ENCODE results near the gene CCR3. TPM values are rescaled to one million over a fixed set of nuclear protein-coding genes. Genes with fewer than 3 reads are reported as not detected.
A peak's percentile ranks its signal among the peaks of the same experiment; 100 is the strongest.

Gene CCR3
- total RNA-seq, 4 donors from 2014 or later: not detected

GRCh38 chr3:46212101-46212500 is 30.2 kb upstream of the CCR3 start:
- no peak for DNase-seq (ENCODE audit: low spot score in 2 of 2)
- Histone ChIP-seq H3K36me3 (no peaks in the 10 kb centered on the region), H3K4me3 (no peak overlapping the region), H3K9me3 (no peaks in the 10 kb centered on the region), H3K4me1 (peaks cover 0 to 18% (median 3%) of the 10 kb centered on the region in 4 donors), H3K27ac (no peak overlapping the region), H3K27me3 (no peaks in the 10 kb centered on the region)
- WGBS, 2 donors: 63 to 78% methylated on average over 6 of the region's 6 CpGs
- TF ChIP-seq POLR2A (IDR thresholded peaks at IDR 0.05): no peak
- no peak for TF ChIP-seq CTCF (IDR thresholded peaks at IDR 0.05)
- no peak for TF ChIP-seq EP300 (IDR thresholded peaks at IDR 0.05)

- Histone ChIP-seq H3K4me3 (no peak overlapping the region), H3K27ac (no peak overlapping the region), H3K36me3 (no peaks in the 10 kb centered on the region), H3K9me3 (no peaks in the 10 kb centered on the region), H3K27me3 (no peaks in the 10 kb centered on the region), H3K4me1 (peaks cover 0 to 14% (median 3%) of the 10 kb centered on the region in 4 donors)
- peak in 1 of 2 donors; percentile 14 for TF ChIP-seq EP300 (IDR thresholded peaks at IDR 0.05)
- TF ChIP-seq CTCF (IDR thresholded peaks at IDR 0.05): no peak
- no peak for TF ChIP-seq POLR2A (IDR thresholded peaks at IDR 0.05)
- 62 to 69% methylated on average over 4 of the region's 4 CpGs for WGBS, 2 donors
- no peak for DNase-seq (ENCODE audit: low spot score in 2 of 2)
Measured at GRCh38 chr3:46213201-46213600, 29.1 kb upstream of the CCR3 start.

- DNase-seq (ENCODE audit: low spot score in 2 of 2): no peak
- Histone ChIP-seq H3K27me3 (no peaks in the 10 kb centered on the region), H3K4me1 (peaks cover 0 to 5% (median 0%) of the 10 kb centered on the region in 4 donors), H3K36me3 (no peaks in the 10 kb centered on the region), H3K9me3 (peaks cover 0 to 5% (median 0%) of the 10 kb centered on the region in 4 donors), H3K4me3 (no peak overlapping the region), H3K27ac (no peak overlapping the region)
- TF ChIP-seq CTCF (IDR thresholded peaks at IDR 0.05) (no peak), EP300 (IDR thresholded peaks at IDR 0.05) (no peak), POLR2A (IDR thresholded peaks at IDR 0.05) (no peak)
- 63 to 75% methylated on average over 1 of the region's 1 CpG for WGBS, 2 donors
Measured at GRCh38 chr3:46214751-46215352, 27.4 kb upstream of the CCR3 start.

- no peaks in the 10 kb centered on the region for H3K27me3 ChIP-seq
- peaks cover 0 to 3% (median 0%) of the 10 kb centered on the region in 4 donors for H3K4me1 ChIP-seq
- no peak overlapping the region for H3K4me3 ChIP-seq
- 75 to 82% methylated on average over 4 of the region's 4 CpGs for WGBS, 2 donors
- no peak for DNase-seq (ENCODE audit: low spot score in 2 of 2)
- no peak for TF ChIP-seq CTCF (IDR thresholded peaks at IDR 0.05)
- TF ChIP-seq POLR2A (IDR thresholded peaks at IDR 0.05): no peak
- no peak for TF ChIP-seq EP300 (IDR thresholded peaks at IDR 0.05)
- no peaks in the 10 kb centered on the region for H3K36me3 ChIP-seq
- H3K9me3 ChIP-seq: peaks cover 0 to 14% (median 0%) of the 10 kb centered on the region in 4 donors
- no peak overlapping the region for H3K27ac ChIP-seq
Measured at GRCh38 chr3:46215810-46216414, 26.3 kb upstream of the CCR3 start.

GRCh38 chr3:46218196-46218709 is 24.0 kb upstream of the CCR3 start:
- H3K27ac ChIP-seq: no peak overlapping the region
- H3K36me3 ChIP-seq: no peaks in the 10 kb centered on the region
- TF ChIP-seq CTCF (IDR thresholded peaks at IDR 0.05) (no peak), POLR2A (IDR thresholded peaks at IDR 0.05) (no peak), EP300 (IDR thresholded peaks at IDR 0.05) (no peak)
- H3K27me3 ChIP-seq: no peaks in the 10 kb centered on the region
- peaks cover 0 to 14% (median 0%) of the 10 kb centered on the region in 4 donors for H3K9me3 ChIP-seq
- WGBS, 2 donors: 56 to 83% methylated on average over 2 of the region's 2 CpGs
- no peaks in the 10 kb centered on the region for H3K4me1 ChIP-seq
- DNase-seq (ENCODE audit: low spot score in 2 of 2): no peak
- no peak overlapping the region for H3K4me3 ChIP-seq

All from tibial nerve (tissue), 4 donors.